ENCODE results near the gene DLEC1.

Gene DLEC1

DNA sequence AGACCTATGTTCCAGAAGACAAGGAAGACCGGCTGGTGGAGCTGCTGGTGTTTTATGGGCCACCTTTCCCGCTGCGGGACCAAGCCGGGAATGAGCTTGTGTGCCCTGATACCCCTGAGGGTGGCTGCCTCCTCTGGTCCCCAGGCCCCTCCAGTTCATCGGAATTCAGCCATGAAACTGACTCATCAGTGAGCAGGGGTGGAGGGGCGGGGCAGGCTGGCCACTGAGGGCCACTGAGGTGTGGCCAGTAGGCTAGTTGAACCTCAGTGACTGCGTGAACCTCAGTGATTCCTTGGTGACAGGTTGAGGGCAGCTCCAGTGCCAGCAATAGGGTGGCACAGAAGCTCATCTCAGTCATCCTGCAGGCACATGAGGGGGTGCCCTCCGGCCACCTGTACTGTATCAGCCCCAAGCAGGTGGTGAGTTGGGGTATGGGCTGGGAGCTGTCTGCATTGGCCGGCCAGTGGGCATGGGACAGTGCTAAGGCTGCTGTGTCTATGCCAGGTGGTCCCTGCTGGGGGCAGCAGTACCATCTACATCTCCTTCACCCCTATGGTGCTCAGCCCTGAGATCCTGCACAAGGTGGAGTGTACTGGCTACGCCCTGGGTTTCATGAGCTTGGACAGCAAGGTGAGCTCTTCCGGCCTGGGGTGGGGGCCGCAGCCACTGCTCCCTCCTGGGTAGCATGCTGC, 77.6 kb downstream of the DLEC1 start:
- TF ChIP-seq, protein P1, sequence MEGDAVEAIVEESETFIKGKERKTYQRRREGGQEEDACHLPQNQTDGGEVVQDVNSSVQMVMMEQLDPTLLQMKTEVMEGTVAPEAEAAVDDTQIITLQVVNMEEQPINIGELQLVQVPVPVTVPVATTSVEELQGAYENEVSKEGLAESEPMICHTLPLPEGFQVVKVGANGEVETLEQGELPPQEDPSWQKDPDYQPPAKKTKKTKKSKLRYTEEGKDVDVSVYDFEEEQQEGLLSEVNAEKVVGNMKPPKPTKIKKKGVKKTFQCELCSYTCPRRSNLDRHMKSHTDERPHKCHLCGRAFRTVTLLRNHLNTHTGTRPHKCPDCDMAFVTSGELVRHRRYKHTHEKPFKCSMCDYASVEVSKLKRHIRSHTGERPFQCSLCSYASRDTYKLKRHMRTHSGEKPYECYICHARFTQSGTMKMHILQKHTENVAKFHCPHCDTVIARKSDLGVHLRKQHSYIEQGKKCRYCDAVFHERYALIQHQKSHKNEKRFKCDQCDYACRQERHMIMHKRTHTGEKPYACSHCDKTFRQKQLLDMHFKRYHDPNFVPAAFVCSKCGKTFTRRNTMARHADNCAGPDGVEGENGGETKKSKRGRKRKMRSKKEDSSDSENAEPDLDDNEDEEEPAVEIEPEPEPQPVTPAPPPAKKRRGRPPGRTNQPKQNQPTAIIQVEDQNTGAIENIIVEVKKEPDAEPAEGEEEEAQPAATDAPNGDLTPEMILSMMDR (IDR thresholded peaks at IDR 0.05; ENCODE audit: control insufficient read depth, insufficient read depth, low read depth, low read length, missing control alignments), result no peak
- no peak for DNase-seq (ENCODE audit: low read depth)
- no peak overlapping the region for H3K4me3 ChIP-seq (ENCODE audit: control insufficient read depth, low read depth, low read length)

DNA sequence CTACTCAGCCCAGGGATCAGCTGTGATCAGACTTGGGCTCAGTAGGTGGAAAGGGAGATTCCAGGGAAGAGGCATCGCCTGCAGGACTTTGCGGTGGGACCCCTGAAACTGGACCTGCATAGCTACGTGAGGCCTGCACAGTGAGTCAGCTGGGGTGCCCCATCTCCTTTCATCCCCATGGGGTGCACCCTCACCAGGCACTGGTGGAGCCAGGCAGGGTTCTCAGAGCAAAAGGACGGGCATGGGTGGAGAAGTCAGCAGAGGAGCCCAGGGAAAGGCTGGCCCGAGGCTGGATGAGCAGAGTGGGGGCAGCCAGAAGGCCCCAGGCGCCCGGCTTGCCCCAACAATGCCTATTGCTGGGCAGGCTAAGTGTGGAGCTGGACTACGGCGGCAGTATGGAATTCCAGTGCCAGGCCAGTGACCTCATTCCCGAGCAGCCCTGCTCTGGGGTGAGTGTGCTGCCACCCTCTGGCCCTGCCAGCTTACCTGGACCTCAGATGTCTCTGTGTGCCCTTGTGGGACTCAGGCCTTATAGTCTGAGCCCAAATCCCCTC, 78.2 kb downstream of the DLEC1 start:
- H3K4me3 ChIP-seq (ENCODE audit: control insufficient read depth, low read depth, low read length), result no peak overlapping the region
- TF ChIP-seq, protein P1 (IDR thresholded peaks at IDR 0.05; ENCODE audit: control insufficient read depth, insufficient read depth, low read depth, low read length, missing control alignments), result no peak
- no peak for DNase-seq (ENCODE audit: low read depth)

DNA sequence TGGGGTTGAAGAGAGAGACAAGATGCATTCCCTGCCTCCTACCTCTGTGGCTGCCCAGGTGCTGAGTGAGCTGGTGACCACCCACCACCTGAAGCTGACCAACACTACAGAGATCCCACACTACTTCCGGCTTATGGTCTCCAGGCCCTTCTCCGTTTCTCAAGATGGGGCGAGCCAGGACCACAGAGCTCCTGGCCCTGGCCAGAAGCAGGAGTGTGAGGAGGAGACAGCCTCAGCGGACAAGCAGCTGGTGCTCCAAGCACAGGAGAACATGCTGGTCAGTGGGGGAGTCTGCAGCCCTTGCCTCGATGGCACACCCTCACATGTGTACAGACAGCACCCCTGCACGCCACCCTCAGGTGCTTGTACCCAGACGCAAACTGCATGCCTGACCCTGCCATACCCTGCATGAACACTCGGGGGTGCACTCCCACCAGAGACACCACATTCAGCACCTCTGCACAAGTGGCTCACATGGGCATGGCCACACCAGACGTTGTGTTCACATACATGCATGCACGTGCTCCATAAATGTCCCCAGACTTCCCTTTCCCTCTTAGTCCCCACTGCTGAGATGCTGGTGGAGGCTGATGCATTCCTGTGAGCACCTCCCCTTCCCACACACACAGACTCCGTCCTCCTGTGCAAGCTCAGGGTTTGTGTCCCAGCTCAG, 78.9 kb downstream of the DLEC1 start:
- H3K4me3 ChIP-seq (ENCODE audit: control insufficient read depth, low read depth, low read length), result no peak overlapping the region
- TF ChIP-seq, protein P1 (IDR thresholded peaks at IDR 0.05; ENCODE audit: control insufficient read depth, insufficient read depth, low read depth, low read length, missing control alignments), result peak; percentile 87
- DNase-seq (ENCODE audit: low read depth), result no peak

DNA sequence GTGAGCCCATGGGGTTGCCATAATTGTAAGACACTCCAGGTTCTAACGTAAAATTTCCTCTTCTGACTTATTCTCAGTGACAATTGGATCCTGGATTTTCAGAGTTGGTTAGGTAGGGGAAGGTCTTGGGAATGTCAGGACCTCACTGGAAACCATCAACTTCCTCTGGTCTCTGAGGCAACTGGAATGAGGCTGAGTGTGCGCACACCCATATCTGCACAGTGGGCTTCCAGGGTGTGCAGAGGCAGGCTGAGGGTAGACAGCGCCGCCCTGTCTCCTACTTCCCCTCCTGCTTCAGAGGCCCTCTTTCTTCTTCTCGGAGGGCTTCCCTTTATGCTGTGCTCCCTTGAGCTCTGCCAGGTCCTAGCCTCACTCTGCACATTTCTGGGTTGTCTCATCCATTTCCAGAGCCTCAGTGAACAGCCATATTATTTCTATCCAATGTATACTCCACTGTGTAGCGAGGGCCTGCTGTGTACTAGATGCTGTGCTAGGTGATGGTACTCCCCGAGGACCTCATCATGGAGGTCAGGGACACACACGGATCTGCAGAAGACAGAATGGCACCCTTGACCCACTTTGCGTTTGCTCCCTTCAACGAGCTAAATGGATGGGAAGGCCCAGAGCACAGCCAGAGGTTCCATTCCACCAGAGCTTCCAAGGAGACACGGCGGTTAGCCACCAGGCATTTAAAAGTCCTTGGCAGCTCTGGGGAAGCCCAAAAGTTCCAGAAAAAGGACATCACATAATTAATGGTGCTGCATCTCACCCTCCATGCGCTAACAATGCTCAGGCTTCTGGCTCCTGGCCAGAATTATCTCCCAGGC, 79.6 kb downstream of the DLEC1 start:
- no peak for DNase-seq (ENCODE audit: low read depth)
- TF ChIP-seq, protein P1 (IDR thresholded peaks at IDR 0.05; ENCODE audit: control insufficient read depth, insufficient read depth, low read depth, low read length, missing control alignments), result no peak
- H3K4me3 ChIP-seq (ENCODE audit: control insufficient read depth, low read depth, low read length), result no peak overlapping the region

DNA sequence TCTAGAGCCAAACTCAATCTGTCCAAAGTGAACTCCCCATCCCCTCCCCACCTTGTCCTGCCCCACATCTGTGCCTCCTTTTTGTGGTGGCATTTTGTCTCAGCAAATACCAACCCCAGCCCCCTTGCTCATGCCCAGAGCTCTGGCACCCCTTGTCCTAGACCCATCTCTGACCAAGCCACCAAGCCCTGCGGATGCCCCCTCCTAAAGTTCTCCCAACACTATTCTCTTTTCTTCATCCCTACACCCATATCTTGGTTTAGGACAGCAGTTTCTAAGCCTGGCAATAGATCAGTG, 80.2 kb downstream of the DLEC1 start:
- no peak overlapping the region for H3K4me3 ChIP-seq (ENCODE audit: control insufficient read depth, low read depth, low read length)
- TF ChIP-seq, protein P1 (IDR thresholded peaks at IDR 0.05; ENCODE audit: control insufficient read depth, insufficient read depth, low read depth, low read length, missing control alignments), result no peak
- DNase-seq (ENCODE audit: low read depth), result no peak

DNA sequence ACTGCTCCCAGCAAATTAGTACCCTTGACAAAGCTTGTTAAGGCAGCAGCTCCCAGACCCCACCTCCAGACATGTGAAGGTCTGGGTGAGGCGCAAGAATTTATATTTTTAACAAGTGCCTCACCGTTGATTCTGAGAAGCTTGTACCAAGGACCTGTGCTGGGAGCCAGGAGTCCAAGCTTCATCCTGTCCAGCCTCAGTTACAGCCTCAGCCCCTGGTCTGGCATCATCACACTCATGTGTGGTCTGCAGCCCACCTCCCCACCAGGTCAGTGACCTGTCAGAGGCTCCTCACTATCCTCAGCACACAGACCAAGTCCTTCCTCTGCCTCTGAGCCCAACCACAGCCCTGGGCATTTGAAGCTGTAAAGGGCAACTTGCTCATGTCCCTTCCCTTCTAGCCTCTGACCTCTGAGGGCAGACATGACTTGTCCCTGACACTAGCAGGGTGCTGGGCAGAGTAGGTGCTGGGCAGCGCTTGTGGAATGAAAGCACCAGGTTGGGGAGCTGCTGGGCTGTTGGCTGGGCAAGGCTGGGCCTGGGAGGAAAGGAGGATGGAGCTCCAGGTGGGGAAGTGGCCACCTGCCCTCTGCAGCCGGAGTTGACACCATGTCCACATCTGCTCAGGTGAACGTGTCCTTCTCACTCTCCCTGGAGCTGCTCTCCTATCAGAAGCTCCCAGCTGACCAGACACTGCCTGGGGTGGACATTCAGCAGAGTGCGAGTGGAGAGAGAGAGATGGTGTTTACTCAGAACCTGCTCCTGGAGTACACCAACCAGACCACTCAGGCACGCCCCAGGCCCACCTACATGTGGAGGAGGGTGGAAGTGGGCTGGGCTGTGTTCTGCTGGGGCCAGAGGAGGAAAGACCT, 81.0 kb downstream of the DLEC1 start:
- DNase-seq (ENCODE audit: low read depth), result no peak
- H3K4me3 ChIP-seq (ENCODE audit: control insufficient read depth, low read depth, low read length), result no peak overlapping the region
- TF ChIP-seq, protein P1 (IDR thresholded peaks at IDR 0.05; ENCODE audit: control insufficient read depth, insufficient read depth, low read depth, low read length, missing control alignments), result no peak

Data from AG09309 (cell line).